Colon (tissue), 2 donors: ENCODE results near the gene TSC22D4.
"Not testable (repeated sequence)": the region's sequence is repeated elsewhere in the genome, so short reads cannot be mapped to it uniquely, and the experiment has no call there.

Experiments
- FAIRE-seq: peaks from 2 replicates; lab custom pipeline; 2012; peaks lifted over from hg19 to GRCh38; lab: Jason Lieb, UNC
- donor health status: control.
- donor health status: control.

The TSC22D4 gene

GRCh38 chr7:100443096-100443840, 35.7 kb downstream of the TSC22D4 start:
- no peak for FAIRE-seq

GRCh38 chr7:100441641-100442535, 37.1 kb downstream of the TSC22D4 start:
- no peak for FAIRE-seq

- FAIRE-seq = not testable (repeated sequence)
Measured at GRCh38 chr7:100439244-100439643, 39.8 kb downstream of the TSC22D4 start.

- not testable (repeated sequence) for FAIRE-seq
Measured at GRCh38 chr7:100438731-100439130, 40.3 kb downstream of the TSC22D4 start.

GRCh38 chr7:100438172-100438571, 40.8 kb downstream of the TSC22D4 start:
- FAIRE-seq = no peak

GRCh38 chr7:100437150-100438100, 41.6 kb downstream of the TSC22D4 start:
- FAIRE-seq = no peak

GRCh38 chr7:100435401-100436304, 43.4 kb downstream of the TSC22D4 start:
- no peak for FAIRE-seq

- no peak for FAIRE-seq
Measured at GRCh38 chr7:100434297-100435144, 44.5 kb downstream of the TSC22D4 start.

- FAIRE-seq = no peak
Measured at GRCh38 chr7:100433592-100434296, 45.3 kb downstream of the TSC22D4 start.

- no peak for FAIRE-seq
Measured at GRCh38 chr7:100433276-100433591, 45.8 kb downstream of the TSC22D4 start.

GRCh38 chr7:100432621-100433275, 46.3 kb downstream of the TSC22D4 start:
- FAIRE-seq = no peak

- FAIRE-seq = no peak
Measured at GRCh38 chr7:100432053-100432452, 47.0 kb downstream of the TSC22D4 start.

- FAIRE-seq = no peak
Measured at GRCh38 chr7:100431286-100431735, 47.7 kb downstream of the TSC22D4 start.

- FAIRE-seq = no peak
Measured at GRCh38 chr7:100430493-100431285, 48.3 kb downstream of the TSC22D4 start.

GRCh38 chr7:100429637-100430492, 49.1 kb downstream of the TSC22D4 start, which contains the start of gene MEPCE:
Gene MEPCE, plus strand, starts transcription at chr7:100429831. Its CDS starts 188 bp downstream, at chr7:100430019.
- no peak for FAIRE-seq

- FAIRE-seq = peak; percentile 60
Measured at GRCh38 chr7:100428967-100429636, 49.9 kb downstream of the TSC22D4 start.
